Measurements from ENCODE around the gene GPR31. TPM values are rescaled to one million over a fixed set of nuclear protein-coding genes. Genes with fewer than 3 reads are reported as not detected.

The GPR31 gene
- total RNA-seq, 1 experiment from 2014 or later: not detected

GRCh38 chr6:167118839-167119238, 38.9 kb downstream of the GPR31 start:
- intact Hi-C loops (cut with micrococcal nuclease; ENCODE audit: unreplicated experiment): no loop called here
- TF ChIP-seq EZH2 (IDR thresholded peaks at IDR 0.05; ENCODE audit: low read depth) (no peak), CTCF (conservative IDR thresholded peaks at IDR 0.05) (no peak)
- Histone ChIP-seq H3K4me3 (no peak overlapping the region), H3K27ac (no peak overlapping the region), H2AFZ (no peak overlapping the region), H3K36me3 (ENCODE audit: low read depth) (no peaks in the 10 kb centered on the region), H4K20me1 (ENCODE audit: insufficient read depth) (no peaks in the 10 kb centered on the region), H3K9me2 (ENCODE audit: insufficient read depth) (no peaks in the 10 kb centered on the region), H3F3A (ENCODE audit: insufficient read depth, low read depth) (no peaks in the 10 kb centered on the region), H3K4me1 (replicated peaks; ENCODE audit: insufficient read depth) (no peaks in the 10 kb centered on the region), H3K27me3 (ENCODE audit: insufficient read depth, low read depth) (peaks cover 83% of the 10 kb centered on the region), H3K79me2 (ENCODE audit: low read depth) (no peaks in the 10 kb centered on the region), H3K9me3 (ENCODE audit: insufficient read depth, low read depth) (no peaks in the 10 kb centered on the region), H3K4me2 (no peak overlapping the region)
- ChIA-PET CTCF (no interaction called here), POLR2A (ENCODE audit: unreplicated experiment) (no interaction called here)
- DNase-seq: no peak
- BruUV-seq (replicated peaks): no TSS peak

DNA sequence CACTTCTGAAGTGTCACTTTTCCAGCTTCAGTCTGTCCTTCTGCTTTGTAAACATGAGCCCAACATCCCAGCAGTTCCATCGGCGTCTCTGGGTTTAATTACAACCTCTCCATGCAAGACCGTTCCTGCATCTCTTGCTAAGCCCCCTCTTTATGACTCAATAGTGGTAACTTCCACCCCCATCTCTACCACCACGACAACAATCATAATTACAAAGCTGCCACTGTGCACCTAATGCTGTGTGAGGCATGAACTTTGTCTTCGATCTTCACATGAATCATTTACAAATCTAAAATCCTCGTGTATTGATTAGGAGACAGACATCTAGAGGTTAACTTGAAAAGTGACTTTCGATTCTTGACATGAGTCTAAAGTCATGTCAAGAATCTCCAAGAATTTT, 39.8 kb downstream of the GPR31 start:
- Histone ChIP-seq H3K4me3 (no peak overlapping the region), H3K27ac (no peak overlapping the region), H3K27me3 (ENCODE audit: insufficient read depth, low read depth) (peaks cover 83% of the 10 kb centered on the region), H3K79me2 (ENCODE audit: low read depth) (no peaks in the 10 kb centered on the region), H2AFZ (no peak overlapping the region), H3K4me1 (replicated peaks; ENCODE audit: insufficient read depth) (no peaks in the 10 kb centered on the region), H3K4me2 (no peak overlapping the region), H3K36me3 (ENCODE audit: low read depth) (no peaks in the 10 kb centered on the region), H3K9me2 (ENCODE audit: insufficient read depth) (no peaks in the 10 kb centered on the region), H3K9me3 (ENCODE audit: insufficient read depth, low read depth) (no peaks in the 10 kb centered on the region), H4K20me1 (ENCODE audit: insufficient read depth) (no peaks in the 10 kb centered on the region), H3F3A (ENCODE audit: insufficient read depth, low read depth) (no peaks in the 10 kb centered on the region)
- ChIA-PET CTCF (no interaction called here), POLR2A (ENCODE audit: unreplicated experiment) (no interaction called here)
- BruUV-seq (replicated peaks): no TSS peak
- intact Hi-C loops (cut with micrococcal nuclease; ENCODE audit: unreplicated experiment): no loop called here
- no peak for TF ChIP-seq EZH2 (IDR thresholded peaks at IDR 0.05; ENCODE audit: low read depth)
- no peak for TF ChIP-seq CTCF (conservative IDR thresholded peaks at IDR 0.05)
- no peak for DNase-seq

- Histone ChIP-seq H3K27ac (no peak overlapping the region), H2AFZ (no peak overlapping the region), H3K4me3 (no peak overlapping the region), H3F3A (ENCODE audit: insufficient read depth, low read depth) (no peaks in the 10 kb centered on the region), H3K79me2 (ENCODE audit: low read depth) (no peaks in the 10 kb centered on the region), H3K27me3 (ENCODE audit: insufficient read depth, low read depth) (peaks cover 82% of the 10 kb centered on the region), H3K36me3 (ENCODE audit: low read depth) (no peaks in the 10 kb centered on the region), H3K4me2 (no peak overlapping the region), H3K9me2 (ENCODE audit: insufficient read depth) (no peaks in the 10 kb centered on the region), H3K9me3 (ENCODE audit: insufficient read depth, low read depth) (no peaks in the 10 kb centered on the region), H3K4me1 (replicated peaks; ENCODE audit: insufficient read depth) (no peaks in the 10 kb centered on the region), H4K20me1 (ENCODE audit: insufficient read depth) (no peaks in the 10 kb centered on the region)
- no peak for TF ChIP-seq CTCF (conservative IDR thresholded peaks at IDR 0.05)
- TF ChIP-seq EZH2 (IDR thresholded peaks at IDR 0.05; ENCODE audit: low read depth): no peak
- ChIA-PET CTCF (no interaction called here), POLR2A (ENCODE audit: unreplicated experiment) (no interaction called here)
- DNase-seq: no peak
- no TSS peak for BruUV-seq (replicated peaks)
- intact Hi-C loops (cut with micrococcal nuclease; ENCODE audit: unreplicated experiment): no loop called here
These were observed 40.9 kb downstream of the GPR31 start for GRCh38 chr6:167116838-167117228.
